Measurements from ENCODE around the gene LOXL4.

The LOXL4 gene

DNA sequence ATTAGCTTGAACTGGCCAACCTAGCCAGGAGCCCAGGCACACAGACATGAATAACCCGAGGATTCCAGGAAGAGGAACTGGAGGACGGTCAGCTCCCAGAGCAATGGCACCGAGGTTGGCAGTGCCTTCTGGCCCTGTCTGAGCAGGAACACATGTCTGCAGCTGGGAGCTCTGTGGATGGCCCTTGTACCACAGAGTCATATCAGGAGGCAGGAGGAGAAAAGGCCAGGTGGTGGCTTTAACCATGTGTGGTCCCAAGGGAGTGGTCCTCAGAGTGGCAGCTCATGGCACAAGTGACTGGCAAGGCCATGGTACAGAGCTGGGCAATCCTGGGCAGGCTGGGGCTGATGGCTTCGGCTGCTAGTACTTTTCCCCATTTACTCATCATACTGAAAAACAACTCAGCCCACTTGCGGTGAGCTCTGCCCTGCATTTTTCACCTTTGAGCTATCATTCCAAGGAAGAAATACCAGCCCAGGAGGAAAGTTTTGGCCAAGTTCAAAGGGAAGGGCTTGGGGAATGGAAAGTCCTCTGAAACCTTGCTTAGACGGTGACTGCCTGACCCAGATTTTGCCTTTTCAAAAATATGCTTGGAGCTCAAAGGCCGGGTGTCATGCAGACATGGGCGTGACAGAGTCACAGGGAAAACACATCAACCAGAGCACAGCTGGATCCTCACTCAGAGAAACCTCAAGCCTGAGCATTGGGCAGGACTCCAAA lies 25.7 kb upstream of the LOXL4 start:
- no peak for DNase-seq

DNA sequence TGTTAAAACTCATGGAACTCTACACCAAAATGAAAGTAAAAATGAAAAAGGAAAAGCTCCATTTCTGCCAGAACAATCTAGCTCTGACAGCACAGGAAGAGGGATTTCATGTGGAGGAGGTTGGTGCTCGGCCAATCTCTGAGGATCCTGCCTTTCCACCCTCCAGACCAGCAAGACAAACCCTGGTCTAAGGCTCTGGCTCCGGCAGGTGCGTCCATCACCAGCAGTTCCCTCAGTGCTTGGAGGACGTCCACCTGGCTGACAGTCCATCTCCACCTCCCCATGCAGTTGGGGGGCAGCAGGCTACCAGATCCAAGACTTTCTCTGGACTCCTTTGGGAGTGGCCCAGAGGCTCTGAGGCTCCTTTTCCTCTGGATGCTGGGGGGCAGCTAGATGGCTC lies 25.0 kb upstream of the LOXL4 start:
- no peak for DNase-seq

DNA sequence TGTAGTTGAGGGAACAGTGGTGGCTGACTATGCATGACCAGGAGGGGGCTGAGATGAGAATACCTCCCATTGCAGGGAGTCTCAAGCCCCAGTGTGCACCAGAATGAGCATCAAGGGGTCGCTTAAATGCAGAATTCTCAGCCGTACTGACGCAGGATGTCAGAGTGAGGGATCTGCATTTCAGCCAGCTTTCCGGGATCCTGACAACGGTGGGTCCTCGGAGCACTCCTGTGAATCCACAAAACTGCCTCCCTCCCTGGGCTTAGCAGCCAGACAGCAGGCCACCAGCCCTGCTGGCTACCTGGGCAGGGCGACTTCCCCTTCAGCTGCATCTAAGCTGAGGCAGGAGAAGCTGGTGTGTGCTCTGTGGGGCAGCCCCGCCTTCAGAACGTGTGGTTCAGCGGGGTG lies 21.8 kb upstream of the LOXL4 start:
- DNase-seq = no peak

DNA sequence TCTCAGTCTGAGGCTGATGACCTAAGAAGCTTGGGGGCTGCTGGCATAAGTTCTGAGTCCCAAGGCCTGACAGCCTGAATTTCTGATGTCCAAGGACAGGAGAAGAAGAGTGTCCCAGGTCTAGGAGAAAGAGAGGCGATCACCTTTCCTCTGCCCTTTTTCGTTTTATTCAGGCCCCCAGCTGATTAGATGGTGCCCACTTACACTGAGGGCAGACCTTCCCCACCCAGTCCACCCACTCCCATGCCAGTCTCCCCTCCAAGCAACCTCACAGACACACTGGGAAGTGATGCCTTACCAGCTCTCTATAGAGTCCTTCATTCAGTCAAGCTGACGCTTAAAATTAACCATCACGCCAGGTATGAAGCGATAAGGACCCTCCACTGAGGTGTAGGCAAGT lies 19.3 kb upstream of the LOXL4 start:
- DNase-seq = no peak

DNA sequence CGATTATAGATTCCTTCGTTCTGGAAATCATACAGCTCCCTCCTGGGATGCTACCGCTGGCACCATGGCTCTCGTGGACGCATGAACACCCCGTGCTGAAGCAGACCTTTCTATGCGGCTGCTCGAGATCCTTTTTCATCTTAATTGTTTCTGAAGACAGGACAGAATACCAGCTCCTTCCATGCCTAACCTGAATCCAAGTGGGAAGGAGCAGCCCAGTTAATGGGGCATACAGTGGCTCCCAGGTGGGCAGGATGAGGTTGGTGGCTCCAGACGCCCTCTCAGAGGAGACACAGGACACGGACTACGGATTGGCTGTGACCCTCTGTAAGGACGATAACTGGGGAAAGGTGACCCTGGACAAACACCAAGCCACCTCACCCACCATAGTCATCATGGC lies 18.4 kb upstream of the LOXL4 start:
- no peak for DNase-seq

DNA sequence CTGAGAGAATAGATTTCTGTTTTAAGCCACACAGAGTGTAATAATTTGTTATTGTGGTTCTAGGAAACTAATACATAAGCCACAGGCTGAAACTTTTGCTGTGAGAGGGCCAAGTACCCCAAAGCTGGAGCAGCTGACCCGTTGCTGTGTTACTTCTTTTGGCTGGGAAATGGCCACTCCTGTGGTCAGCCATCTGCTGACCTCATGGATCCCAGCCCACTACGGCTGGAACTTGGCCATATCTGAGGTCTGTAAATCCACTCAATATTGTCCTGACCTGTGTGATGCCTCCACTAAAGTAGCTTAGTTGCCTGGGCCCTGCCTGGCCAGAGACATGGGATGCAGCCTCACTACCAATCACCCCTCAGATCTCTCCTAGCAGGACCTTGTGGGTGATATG lies 17.4 kb upstream of the LOXL4 start:
- no peak for DNase-seq

DNA sequence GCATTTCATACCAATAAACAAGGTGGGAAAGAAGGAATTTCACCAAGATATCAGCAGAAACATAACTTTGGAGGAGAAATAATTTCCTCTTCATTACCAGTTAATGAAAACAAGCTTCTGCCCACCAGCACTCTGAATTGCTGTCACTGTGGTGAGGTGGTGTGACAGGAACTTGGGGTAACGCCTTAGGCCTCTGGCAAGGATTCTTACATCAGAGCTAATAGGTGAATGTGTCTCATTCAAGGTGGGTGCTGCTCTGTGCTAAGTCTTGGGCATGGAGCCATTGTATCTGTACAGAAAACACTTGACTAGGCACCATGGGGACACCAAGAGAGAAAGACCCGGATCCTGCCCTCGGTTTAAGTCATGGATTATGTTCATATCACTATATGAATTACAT lies 8.3 kb upstream of the LOXL4 start:
- DNase-seq = no peak

DNA sequence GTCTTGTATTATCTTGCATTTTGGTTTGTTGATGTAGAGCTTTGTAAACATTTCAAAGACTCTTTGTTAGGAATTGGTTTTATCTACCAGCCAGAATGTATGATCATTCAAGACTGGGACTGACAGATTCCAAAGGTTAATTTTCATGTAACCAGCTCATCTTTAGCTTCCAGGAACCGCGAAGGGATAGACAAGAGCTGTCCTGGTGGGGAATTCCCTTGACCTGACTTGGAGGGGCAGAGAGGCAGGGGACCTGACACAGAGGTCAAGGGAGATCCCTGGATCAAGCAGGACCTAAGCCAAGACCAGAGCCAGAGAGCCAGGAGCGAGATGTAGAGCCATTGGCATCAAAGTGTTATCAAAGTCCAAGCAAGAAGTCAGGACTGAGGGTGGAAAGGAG lies 6.6 kb upstream of the LOXL4 start:
- DNase-seq = no peak

DNA sequence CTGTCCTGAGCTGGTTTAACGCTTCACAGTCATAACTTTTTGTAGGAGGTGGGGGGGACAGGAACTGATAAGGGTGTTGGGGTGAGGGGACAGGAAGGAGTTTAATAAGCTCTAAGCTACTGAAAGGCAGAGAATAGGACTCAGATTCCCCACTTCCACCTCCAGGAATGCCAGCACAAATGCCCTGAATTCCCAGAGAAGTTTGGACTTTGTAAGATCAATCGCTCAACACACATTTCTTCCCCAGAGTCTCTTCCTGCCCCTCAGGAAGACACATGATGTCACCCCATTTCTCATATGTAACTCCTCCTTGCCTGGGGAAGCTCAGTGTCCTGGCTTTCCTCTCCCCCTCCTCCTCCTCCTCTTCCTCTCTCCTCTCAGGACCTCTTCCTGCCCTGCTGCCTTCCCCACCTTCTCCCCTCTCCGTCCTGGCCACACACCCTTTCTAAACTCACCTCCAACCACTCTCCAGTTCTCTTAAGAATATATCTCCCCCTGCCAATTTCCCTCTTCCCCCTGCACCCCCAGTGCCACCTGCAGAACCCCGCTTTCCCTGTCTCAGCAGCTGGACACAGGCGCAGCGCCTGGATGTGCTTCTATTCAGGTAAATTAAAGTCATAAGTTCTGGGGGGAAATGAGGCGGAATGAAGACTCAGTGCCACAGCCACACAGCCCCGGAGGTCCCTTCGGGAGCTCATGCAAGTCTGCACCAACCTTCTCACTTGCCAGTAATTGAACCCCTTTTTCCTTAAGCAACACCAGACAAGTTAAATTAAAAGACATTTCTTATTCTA lies 5.3 kb upstream of the LOXL4 start:
- no peak for DNase-seq

DNA sequence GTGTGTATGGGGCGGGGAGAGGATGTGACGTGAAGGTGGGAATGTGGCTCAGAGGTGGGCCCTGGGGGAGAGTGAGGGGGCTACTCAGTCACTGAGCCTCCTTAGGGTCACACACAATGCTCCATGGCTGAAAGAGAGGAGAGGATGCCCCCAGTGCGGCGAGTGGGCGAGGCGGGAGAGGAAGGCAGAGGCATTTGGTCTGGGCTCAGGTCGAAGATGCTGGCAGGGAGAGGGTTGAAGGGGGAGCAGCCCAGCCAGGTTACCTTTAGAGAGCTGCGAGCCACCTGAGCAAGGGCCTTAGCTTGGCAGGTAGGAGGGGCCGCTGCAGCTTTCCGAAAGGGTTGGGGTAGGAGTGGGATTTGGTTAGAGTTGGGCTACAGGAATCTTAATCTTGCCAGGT lies 4.7 kb upstream of the LOXL4 start:
- no peak for DNase-seq

DNA sequence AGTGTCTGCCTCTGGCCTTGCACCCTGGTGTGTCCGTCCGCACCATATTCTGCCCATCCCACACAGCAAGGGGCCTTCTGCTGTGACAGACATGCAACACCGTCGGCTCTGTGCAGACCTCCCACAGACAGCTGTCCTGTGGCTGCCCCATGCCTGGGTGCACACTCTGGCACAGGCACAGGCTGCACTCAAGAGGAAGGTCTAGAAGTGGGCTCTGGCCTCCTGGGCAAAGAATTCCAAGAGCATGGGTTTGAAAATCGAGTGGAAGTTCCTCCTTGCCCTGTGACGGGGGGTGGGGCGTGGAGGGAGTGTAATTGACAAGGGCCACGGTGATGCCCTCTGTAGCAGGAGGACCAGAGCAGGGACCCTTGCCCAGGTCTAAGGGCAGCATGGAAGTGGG lies 4.3 kb upstream of the LOXL4 start:
- no peak for DNase-seq

DNA sequence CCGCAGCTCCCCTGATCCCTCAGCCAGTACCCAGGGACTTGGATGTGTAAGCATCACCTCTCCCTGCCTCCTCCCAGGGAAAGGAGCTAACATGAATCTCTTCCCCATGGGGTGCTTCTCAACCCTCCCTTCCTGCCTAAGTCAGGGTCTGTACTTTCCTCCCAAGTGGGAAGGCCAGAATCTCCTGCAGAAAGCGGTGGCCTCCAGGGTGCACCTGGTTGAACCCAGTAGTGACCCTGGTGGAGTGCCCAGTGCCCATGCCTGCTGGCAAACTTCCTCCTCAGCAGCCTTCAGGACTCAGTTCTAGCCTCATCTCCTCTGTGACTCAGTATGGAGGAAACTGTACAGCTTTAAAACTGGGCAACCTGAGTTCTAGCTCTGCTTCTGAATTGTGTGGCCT lies 2.8 kb upstream of the LOXL4 start:
- DNase-seq = no peak

DNA sequence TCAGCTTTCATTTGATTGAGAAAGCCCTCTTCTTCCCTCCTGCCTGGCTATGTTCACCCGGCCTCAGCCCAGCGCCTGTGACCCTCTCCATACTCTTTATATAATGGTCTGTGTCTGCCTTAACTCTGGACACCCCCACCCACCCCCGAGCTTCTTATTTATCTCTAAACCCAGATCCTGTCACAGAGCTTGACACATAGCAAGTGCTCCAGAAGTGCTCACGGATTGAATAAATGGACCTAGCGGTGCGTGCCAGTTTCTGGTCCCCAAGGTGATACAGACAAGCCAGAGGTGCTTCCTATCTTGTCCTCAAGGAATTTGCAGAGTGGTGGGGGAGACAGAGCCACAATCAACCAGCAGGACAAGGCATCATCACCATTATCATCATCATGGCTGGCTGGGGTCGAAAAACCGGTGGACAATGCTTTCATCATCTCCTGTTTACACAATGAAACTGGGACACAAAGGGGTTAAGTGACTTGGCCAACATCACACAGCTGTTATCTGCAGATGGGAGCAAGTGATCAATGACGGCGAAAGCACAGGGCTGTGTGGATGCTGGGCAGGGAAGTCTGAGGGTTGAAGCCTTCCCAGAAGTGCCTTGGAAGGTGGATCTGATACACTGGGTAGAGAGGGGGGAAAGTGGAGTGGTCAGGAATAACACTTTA lies 2.2 kb upstream of the LOXL4 start:
- DNase-seq = no peak

DNA sequence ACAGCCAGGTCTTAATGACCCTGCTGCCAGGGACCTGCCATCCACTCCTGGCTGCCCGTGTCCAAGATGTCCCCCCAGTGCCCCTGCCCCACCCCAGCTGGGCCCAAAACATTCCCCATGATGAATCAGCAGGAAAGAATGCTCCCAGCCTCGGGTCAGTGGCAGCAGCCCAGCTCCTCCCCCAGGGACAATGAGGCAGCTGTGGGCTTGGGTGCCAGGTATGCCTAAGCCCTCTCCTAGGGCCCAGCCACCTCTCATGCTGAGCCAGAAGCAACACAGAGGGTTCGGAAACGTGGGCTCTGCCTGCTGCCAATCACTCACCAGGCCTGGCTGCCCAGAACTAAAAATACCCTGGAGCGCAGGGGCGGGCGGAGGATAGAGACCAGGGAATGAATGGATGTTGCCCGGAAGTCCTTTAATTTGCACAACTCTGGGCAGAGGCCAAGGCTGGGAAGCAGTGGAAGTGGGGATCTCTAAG lies 1.5 kb upstream of the LOXL4 start:
- no peak for DNase-seq

DNA sequence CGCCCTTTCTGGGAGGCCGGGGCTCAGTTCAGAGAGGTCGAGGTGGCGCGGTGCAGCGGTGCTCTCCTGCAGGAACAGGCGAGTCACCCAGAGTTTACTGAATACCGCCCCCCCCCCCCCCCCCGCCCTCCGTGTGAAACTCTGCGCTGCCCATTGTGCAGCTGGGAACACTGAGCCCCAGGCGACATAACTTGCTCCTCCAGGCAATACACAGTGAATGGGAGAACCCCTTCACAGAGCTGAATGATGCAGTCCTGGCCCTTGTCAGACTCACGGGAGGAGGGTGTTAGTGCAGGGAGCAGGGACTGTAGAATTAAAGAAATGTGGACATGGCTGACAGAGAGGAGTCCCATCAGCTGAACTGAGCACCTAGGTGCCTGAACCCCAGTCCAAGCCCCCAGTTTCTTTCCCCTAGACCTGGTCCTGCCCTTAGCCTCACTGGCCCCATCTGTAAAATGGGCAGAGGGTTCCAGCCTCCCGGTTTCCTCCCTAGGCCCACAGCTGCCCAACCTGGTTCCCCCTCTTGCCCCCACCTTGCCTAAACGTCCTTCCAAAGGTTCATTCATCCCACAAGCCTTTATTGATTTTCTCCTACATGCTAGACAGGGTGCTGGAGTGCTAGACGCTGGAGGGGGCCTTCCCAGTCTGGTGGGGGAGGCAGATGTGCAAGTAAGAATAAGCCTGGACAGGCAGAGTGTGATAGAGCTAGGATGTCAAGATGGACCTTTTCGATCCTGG lies 869 bp upstream of the LOXL4 start:
- DNase-seq = no peak

DNA sequence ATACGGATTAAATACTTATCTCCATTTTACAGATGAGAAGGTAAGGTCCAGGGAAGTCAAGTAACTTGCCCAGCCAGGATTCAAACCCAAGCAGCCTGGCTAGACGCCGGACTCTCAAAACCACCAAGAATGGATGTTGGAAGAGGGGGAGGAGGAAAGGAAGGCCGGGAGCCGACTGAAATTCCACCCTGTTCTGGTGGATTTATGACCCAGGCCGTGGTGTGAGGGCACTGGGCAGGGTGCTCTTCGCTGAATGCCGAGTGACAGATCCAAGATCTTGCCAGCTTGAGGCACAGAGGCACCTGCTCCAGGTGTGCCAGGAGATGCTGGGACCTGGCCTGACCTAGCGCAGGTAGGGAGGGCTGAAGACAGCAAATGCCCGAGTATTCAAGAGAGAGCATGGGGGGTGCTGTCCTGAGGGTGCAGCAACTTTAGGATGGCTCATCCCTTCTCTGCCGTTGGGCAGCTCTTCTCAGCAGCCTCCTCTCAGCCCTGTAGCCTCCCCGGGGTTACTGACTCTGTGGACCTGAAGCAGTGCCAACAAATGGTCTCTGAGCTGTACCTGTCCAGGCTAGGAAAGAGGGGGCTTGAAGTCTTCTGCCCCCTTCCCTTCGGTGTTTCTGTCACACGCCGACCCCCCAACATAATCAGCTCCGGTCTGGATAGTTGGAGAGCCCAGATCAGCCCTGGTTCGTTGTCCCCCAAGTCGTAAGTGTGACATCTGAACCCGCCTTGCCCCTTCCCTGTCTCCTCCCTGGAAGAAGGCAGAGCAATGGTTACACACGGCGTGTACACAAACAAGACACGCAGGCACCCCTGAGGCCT lies 713 bp downstream of the LOXL4 start:
- DNase-seq = no peak

DNA sequence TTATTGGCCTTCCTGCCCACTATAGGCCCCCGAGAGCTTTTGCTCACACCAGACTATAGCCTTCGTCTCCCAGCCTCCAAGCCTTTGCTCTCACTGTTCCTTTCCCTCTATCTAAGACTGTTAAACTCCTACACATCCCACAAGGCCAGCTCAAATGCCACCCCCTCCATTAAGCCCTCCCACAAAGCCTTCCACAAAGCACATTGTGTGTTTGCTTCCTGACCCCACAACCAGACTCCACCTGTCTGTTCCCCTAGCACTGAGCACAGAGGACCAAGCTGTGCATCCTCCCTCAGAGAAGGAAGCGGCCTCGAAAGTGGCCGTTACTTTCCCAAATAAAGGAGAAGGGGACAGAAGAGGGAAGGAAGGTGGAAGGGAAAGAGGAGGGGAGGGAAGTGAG lies 1.3 kb downstream of the LOXL4 start:
- DNase-seq = no peak

DNA sequence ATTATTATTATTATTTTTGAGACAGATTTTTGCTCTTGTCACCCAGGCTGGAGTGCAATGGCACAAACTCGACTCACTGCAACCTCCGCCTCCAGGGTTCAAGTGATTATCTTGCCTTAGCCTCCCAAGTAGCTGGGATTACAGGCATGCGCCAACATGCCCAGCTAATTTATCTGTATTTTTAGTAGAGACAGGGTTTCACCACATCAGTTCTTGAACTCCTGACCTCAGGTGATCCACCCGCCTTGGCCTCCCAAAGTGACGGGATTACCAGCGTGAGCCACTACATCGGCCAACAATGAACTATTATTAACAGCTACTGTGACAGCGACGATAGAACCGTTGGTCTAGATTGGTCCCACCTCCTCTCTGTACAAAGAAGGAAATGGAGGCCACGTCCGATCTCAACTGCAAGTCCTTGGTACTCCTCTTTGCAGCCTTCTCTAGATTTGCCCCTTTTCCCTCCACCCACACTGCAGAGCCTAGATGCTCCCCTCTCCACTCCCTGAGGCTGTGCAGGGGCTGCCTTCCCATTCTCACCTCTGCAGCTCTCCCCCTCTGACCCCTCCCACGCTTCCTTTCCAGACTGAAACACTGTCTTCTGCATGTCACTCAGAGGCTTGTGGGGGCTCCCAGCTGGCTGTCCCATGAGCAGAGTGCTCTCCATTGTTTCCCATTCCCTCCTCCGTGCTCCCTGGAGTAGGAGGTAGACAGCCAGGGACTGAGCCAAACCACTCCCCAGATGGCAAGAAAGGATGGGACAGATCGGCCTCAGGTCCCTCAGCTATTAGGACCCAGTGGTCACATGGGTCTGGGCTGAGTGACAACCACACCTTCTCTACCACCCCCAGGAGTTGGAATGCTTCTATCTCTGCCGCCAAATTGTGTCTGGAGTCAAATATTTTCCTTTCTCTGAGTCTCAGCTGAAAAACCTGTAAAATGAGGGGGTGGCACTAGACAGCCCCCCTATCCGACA lies 2.3 kb downstream of the LOXL4 start:
- no peak for DNase-seq

DNA sequence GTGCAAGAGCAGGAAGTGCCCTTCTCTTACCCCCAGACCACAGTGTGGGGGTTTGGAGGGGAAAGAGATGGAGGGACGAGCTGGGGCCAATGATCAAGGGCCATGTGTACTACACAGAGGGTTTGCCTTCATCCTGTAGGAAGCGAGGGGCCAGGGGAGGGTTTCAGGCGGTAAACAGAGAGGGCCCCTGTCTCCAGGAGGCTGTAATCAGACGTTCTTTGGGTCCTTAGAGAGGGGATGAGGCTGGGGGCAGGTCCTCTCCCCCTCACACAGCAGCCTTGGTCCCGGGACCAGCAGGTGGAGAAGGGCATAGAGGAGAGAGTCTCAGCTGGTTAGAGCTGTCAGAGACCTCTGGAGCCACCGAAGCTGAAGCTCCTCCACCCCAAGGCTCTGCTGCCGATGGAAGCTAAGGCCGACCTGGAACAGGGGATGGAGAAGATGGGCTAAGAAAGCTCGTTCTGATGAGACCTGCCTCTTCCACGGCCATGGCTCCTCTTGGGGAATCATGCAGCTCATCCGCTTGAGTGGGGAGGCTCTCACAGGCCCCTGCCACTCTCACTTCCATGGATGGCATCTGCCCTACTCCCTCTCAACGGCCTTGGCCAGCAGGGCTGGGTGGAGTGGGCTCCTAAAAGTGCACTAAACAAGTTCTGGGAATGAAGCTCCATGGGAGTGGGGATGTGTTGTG lies 3.5 kb downstream of the LOXL4 start:
- no peak for DNase-seq

DNA sequence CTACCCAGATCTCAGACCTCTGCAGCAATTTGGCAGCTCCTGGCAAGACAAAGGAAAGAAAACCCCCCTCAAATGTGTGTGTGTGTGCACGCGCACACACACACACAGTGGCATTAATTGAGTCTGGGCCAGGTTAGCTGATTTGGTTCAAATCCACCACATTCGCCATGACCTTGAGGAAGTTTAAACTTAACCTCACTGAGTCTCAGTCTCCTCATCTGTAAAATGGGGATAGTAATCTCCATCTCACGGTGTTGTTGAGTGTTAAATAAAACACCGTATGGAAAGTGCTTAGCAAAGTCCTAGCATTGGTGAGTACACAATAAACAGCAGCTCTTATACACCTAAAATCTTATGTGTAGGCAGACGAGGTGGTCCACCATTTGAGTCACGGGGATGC lies 4.9 kb downstream of the LOXL4 start:
- DNase-seq = no peak

DNA sequence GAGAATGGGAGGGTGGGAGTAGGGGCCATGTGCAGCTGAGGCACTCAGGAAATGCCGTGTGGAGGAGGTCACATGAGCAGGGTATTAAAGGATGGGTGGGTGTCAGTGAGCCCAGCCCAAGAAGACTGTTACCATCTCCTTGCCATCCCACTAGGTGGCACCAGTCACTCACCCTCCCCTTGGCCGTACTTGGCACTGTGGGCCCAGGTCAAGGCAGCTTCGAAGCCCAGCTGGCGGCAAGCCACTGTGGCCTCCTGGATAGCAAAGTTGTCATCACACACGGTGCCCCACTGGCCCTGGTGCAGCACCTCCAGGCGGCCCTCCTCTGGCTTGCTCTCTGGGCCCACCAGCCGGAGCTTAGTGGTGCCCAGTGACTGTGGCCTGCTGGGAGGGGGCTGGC lies 5.4 kb downstream of the LOXL4 start:
- no peak for DNase-seq

All from stimulated activated CD8-positive, alpha-beta memory T cell treated with anti-CD3 and anti-CD28 coated beads, Interleukin-4, amount 100 ng/mL, for 48 hours (primary cell).